Tibial nerve (tissue), 3 donors: ENCODE measurements around the gene MTMR3.
"Not testable (repeated sequence)": the region's sequence is repeated elsewhere in the genome, so short reads cannot be mapped to it uniquely, and the experiment has no call there.

Source experiments
- POLR2A ChIP-seq, 2 donors: fragments of 450-650 bp; IDR thresholded peaks; one replicate each; pipeline ENCODE4 v1.6.1; 2017; ENCODE audit warnings: antibody characterized with exemption in 2 of 2, mild to moderate bottlenecking in 2 of 2, moderate library complexity in 2 of 2
- TF ChIP-seq, protein P1 (sequence below), 5 experiments: fragments of 200-600 bp in 3 of 5; fragments of 450-650 bp in 2 of 5; sonication (generic) in 3 of 5; IDR thresholded peaks; one replicate each; pipeline ENCODE4 v1.5.1; 2016 to 2019; ENCODE audit warnings: antibody characterized with exemption in 5 of 5, mild to moderate bottlenecking in 3 of 5, moderate library complexity in 2 of 5

GRCh38 chr22:29859030-29859429, 23.9 kb upstream of the MTMR3 start:
- TF ChIP-seq, protein P1, sequence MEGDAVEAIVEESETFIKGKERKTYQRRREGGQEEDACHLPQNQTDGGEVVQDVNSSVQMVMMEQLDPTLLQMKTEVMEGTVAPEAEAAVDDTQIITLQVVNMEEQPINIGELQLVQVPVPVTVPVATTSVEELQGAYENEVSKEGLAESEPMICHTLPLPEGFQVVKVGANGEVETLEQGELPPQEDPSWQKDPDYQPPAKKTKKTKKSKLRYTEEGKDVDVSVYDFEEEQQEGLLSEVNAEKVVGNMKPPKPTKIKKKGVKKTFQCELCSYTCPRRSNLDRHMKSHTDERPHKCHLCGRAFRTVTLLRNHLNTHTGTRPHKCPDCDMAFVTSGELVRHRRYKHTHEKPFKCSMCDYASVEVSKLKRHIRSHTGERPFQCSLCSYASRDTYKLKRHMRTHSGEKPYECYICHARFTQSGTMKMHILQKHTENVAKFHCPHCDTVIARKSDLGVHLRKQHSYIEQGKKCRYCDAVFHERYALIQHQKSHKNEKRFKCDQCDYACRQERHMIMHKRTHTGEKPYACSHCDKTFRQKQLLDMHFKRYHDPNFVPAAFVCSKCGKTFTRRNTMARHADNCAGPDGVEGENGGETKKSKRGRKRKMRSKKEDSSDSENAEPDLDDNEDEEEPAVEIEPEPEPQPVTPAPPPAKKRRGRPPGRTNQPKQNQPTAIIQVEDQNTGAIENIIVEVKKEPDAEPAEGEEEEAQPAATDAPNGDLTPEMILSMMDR (IDR thresholded peaks at IDR 0.05): not testable (repeated sequence)
- not testable (repeated sequence) for TF ChIP-seq POLR2A (IDR thresholded peaks at IDR 0.05)
